ENCODE results near the gene NAGPA.
A peak's percentile ranks its signal among the peaks of the same experiment; 100 is the strongest.

The NAGPA gene

GRCh38 chr16:4979736-4980660, 53.7 kb downstream of the NAGPA start:
- intact Hi-C loops (cut with micrococcal nuclease), result no loop called here
- Mint-ChIP-seq H3K27ac (peak overlapping the region; percentile 56), H3K4me3 (no peak overlapping the region)

DNA sequence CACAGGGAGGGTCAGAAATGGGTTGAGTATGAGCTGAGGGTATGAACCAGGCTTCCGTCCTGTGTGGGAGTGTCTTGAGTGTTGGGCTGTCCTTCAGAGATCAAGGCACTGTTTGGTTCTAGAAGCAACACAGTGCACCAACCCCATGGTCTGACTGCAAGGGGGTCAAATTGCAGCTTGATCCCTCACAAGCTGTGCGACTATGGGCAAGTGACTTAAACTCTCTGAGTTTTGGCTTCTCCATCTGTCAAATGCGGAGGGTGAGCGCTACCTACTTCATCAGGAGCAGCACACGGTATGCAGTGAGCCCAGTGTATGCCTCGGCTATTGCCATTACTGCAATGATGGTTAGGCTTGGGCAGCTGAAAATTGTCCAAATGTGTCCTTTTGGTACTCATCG, 54.6 kb downstream of the NAGPA start:
- H3K4me1 Mint-ChIP-seq (ENCODE audit: low read depth), result peaks cover 18% of the 10 kb centered on the region
- H3K9me3 Mint-ChIP-seq, result no peaks in the 10 kb centered on the region
- H3K27me3 Mint-ChIP-seq, result peaks cover 35% of the 10 kb centered on the region
- H3K27ac Mint-ChIP-seq, result peak overlapping the region; percentile 2
- H3K36me3 Mint-ChIP-seq (ENCODE audit: low read depth), result no peaks in the 10 kb centered on the region
- no peak overlapping the region for H3K4me3 Mint-ChIP-seq
- intact Hi-C loops (cut with micrococcal nuclease), result no loop called here

More at GRCh38 chr16:4979736-4980660, 53.7 kb downstream of the NAGPA start:
- Mint-ChIP-seq H3K27me3 (peaks cover 38% of the 10 kb centered on the region), H3K36me3 (ENCODE audit: low read depth) (no peaks in the 10 kb centered on the region), H3K4me1 (ENCODE audit: low read depth) (peaks cover 18% of the 10 kb centered on the region), H3K9me3 (no peaks in the 10 kb centered on the region)

GRCh38 chr16:4976611-4977145, 57.1 kb downstream of the NAGPA start:
- Mint-ChIP-seq H3K4me1 (ENCODE audit: low read depth) (peaks cover 28% of the 10 kb centered on the region), H3K27ac (no peak overlapping the region), H3K9me3 (no peaks in the 10 kb centered on the region), H3K4me3 (no peak overlapping the region), H3K36me3 (ENCODE audit: low read depth) (no peaks in the 10 kb centered on the region), H3K27me3 (peaks cover 39% of the 10 kb centered on the region)
- intact Hi-C loops (cut with micrococcal nuclease), result loop anchor here (2.0 kb wide), 1 partner anchor 18 kb away; the partner anchor contains the start of gene SEC14L5

GRCh38 chr16:4976079-4976478, 57.7 kb downstream of the NAGPA start:
- Mint-ChIP-seq H3K4me3 (no peak overlapping the region), H3K27ac (peak overlapping the region; percentile 42), H3K9me3 (no peaks in the 10 kb centered on the region), H3K27me3 (peaks cover 33% of the 10 kb centered on the region), H3K4me1 (ENCODE audit: low read depth) (peaks cover 28% of the 10 kb centered on the region), H3K36me3 (ENCODE audit: low read depth) (no peaks in the 10 kb centered on the region)
- intact Hi-C loops (cut with micrococcal nuclease), result loop anchor here (2.0 kb wide), 1 partner anchor 17 kb away; the partner anchor contains the start of gene SEC14L5

All from dendritic cell treated with granulocyte-macrophage colony-stimulating factor and Interleukin-4, amounts not matched to agents 40 ng/mL and 50 ng/mL, for 4 days (primary cell).